Measurements from ENCODE around the gene HSH2D. TPM values are rescaled to one million over a fixed set of nuclear protein-coding genes. Genes with fewer than 3 reads are reported as not detected.

Gene HSH2D
- total RNA-seq, 2 donors from 2014 or later = 0.66 to 0.68 TPM

DNA sequence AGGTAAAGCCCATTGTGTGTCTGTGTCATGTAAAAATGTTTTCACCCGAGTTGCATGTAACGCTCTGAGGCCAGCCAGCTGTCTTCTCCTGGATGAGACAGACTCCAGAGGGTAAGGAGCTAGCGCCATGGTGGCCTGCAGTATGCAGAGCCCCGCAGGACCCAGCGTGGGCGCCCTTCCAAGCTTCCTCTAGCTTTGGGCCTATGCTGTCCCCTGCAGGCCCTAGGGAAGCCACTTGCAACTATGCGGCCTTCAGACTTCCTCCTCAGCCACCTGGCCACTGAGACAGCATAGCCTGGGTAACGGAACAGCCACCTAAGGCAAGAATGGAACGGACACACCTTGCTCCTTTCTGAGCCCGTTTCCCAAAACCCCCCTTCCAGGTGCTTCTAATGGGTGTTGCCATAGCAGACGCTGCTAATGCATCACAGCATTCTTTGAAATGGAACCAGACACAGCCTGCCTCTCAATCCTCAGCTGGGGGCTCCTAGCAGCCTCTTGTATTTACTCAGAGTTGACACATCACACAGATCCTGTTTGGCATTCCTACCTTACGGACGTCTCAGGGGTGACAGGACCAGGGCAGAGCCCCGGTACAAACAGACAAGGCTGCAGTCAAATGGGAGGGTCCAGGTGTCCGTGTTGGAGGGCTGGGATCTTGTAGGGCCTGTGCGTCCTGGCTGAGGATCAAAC lies 47.9 kb downstream of the HSH2D start:
- peaks cover 4% of the 10 kb centered on the region for H3K4me1 ChIP-seq (ENCODE audit: control insufficient read depth, insufficient read depth, low read length)
- WGBS, 2 experiments (ENCODE audit: insufficient coverage in 1 of 2, insufficient read length in 1 of 2) = 91 to 97% methylated on average over 15 to 16 of the region's 16 CpGs
- no peak overlapping the region for H3K27ac Mint-ChIP-seq
- peak; percentile 54 for DNase-seq
- no peak overlapping the region for H3K4me3 Mint-ChIP-seq
- no peaks in the 10 kb centered on the region for H3K27me3 ChIP-seq (ENCODE audit: control insufficient read depth, insufficient read depth, low read length, poor library complexity, severe bottlenecking)
- H3K36me3 Mint-ChIP-seq (ENCODE audit: low read depth) = peaks cover 56% of the 10 kb centered on the region
- H3K27ac ChIP-seq (ENCODE audit: low read depth, low read length) = no peak overlapping the region
- H3K9me3 ChIP-seq (ENCODE audit: control insufficient read depth, low read length) = no peaks in the 10 kb centered on the region
- no peaks in the 10 kb centered on the region for H3K9me3 Mint-ChIP-seq
- peak; percentile 37 for TF ChIP-seq CTCF (conservative IDR thresholded peaks at IDR 0.05)
- H3K27me3 Mint-ChIP-seq (ENCODE audit: insufficient read depth) = no peaks in the 10 kb centered on the region
- H3K4me1 Mint-ChIP-seq = peaks cover 9% of the 10 kb centered on the region
- no peak overlapping the region for H3K4me3 ChIP-seq (ENCODE audit: low read length)
- peaks cover 43% of the 10 kb centered on the region for H3K36me3 ChIP-seq (ENCODE audit: control insufficient read depth, insufficient read depth, low read length)
- no peak overlapping the region for H3K9ac ChIP-seq (ENCODE audit: extremely low read depth, low read length, poor library complexity, severe bottlenecking)

DNA sequence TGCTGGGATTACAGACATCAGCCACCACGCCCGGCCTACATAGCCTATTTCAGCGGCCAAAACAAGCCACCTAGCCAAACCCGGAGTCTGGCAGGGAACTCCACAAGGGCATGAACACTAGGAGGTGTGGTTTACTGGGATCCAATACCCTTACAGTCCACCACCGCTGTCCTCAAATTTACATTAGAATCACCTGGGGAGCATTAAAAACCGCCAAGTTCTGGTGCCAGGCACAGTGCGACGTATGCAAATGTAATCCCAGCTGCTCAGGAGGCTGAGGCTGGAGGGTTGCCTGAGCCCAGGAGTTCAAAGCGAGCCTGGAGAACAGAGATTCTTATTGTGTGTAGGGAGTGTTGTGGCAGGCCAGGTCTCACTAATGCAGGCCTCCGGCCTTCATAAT lies 50.0 kb downstream of the HSH2D start:
- H3K27ac Mint-ChIP-seq = peak overlapping the region; percentile 67
- peak; percentile 59 for DNase-seq
- H3K4me3 ChIP-seq (ENCODE audit: low read length) = no peak overlapping the region
- peaks cover 18% of the 10 kb centered on the region for H3K4me1 Mint-ChIP-seq
- H3K9me3 ChIP-seq (ENCODE audit: control insufficient read depth, low read length) = no peaks in the 10 kb centered on the region
- H3K36me3 ChIP-seq (ENCODE audit: control insufficient read depth, insufficient read depth, low read length) = peaks cover 34% of the 10 kb centered on the region
- peaks cover 40% of the 10 kb centered on the region for H3K36me3 Mint-ChIP-seq (ENCODE audit: low read depth)
- H3K27ac ChIP-seq (ENCODE audit: low read depth, low read length) = no peak overlapping the region
- no peak for TF ChIP-seq CTCF (conservative IDR thresholded peaks at IDR 0.05)
- H3K27me3 Mint-ChIP-seq (ENCODE audit: insufficient read depth) = no peaks in the 10 kb centered on the region
- no peaks in the 10 kb centered on the region for H3K9me3 Mint-ChIP-seq
- WGBS, 2 experiments (ENCODE audit: insufficient coverage in 1 of 2, insufficient read length in 1 of 2) = 81 to 83% methylated on average over 7 to 10 of the region's 10 CpGs
- H3K4me1 ChIP-seq (ENCODE audit: control insufficient read depth, insufficient read depth, low read length) = peaks cover 4% of the 10 kb centered on the region
- H3K27me3 ChIP-seq (ENCODE audit: control insufficient read depth, insufficient read depth, low read length, poor library complexity, severe bottlenecking) = no peaks in the 10 kb centered on the region
- H3K9ac ChIP-seq (ENCODE audit: extremely low read depth, low read length, poor library complexity, severe bottlenecking) = no peak overlapping the region
- no peak overlapping the region for H3K4me3 Mint-ChIP-seq

GRCh38 chr19:16197188-16197621 lies 53.7 kb downstream of the HSH2D start:
- H3K4me3 Mint-ChIP-seq = peak overlapping the region; percentile 63
- DNase-seq = no peak
- no peaks in the 10 kb centered on the region for H3K27me3 Mint-ChIP-seq (ENCODE audit: insufficient read depth)
- peak overlapping the region; percentile 83 for H3K27ac Mint-ChIP-seq
- H3K27ac ChIP-seq (ENCODE audit: low read depth, low read length) = no peak overlapping the region
- peaks cover 6% of the 10 kb centered on the region for H3K4me1 ChIP-seq (ENCODE audit: control insufficient read depth, insufficient read depth, low read length)
- H3K9me3 Mint-ChIP-seq = no peaks in the 10 kb centered on the region
- WGBS, 2 experiments (ENCODE audit: insufficient coverage in 1 of 2, insufficient read length in 1 of 2) = 61 to 100% methylated on average over 1 to 2 of the region's 2 CpGs
- H3K36me3 Mint-ChIP-seq (ENCODE audit: low read depth) = peaks cover 11% of the 10 kb centered on the region
- peaks cover 10% of the 10 kb centered on the region for H3K36me3 ChIP-seq (ENCODE audit: control insufficient read depth, insufficient read depth, low read length)
- H3K27me3 ChIP-seq (ENCODE audit: control insufficient read depth, insufficient read depth, low read length, poor library complexity, severe bottlenecking) = no peaks in the 10 kb centered on the region
- no peaks in the 10 kb centered on the region for H3K9me3 ChIP-seq (ENCODE audit: control insufficient read depth, low read length)
- peak overlapping the region; percentile 95 for H3K4me3 ChIP-seq (ENCODE audit: low read length)
- H3K4me1 Mint-ChIP-seq = peaks cover 20% of the 10 kb centered on the region
- no peak overlapping the region for H3K9ac ChIP-seq (ENCODE audit: extremely low read depth, low read length, poor library complexity, severe bottlenecking)
- no peak for TF ChIP-seq CTCF (conservative IDR thresholded peaks at IDR 0.05)

All from endodermal cell (in vitro differentiated cells).